GM21528 (cell line): ENCODE results near the gene PATE1.

ENCODE experiments used
- ATAC-seq: cut with Tn5 transposase; IDR thresholded peaks from one replicate; pipeline ENCODE4 v1.9.1; 2021; ENCODE audit warnings: mild to moderate bottlenecking, moderate library complexity; ENCODE audit not compliant: unreplicated experiment, low FRiP score

Gene PATE1

GRCh38 chr11:125787827-125788226 is 41.7 kb downstream of the PATE1 start, which contains the start of gene PATE3:
Gene PATE3, plus strand, starts transcription at chr11:125788127. Its CDS starts 25 bp downstream, at chr11:125788152.
- ATAC-seq = no peak

DNA sequence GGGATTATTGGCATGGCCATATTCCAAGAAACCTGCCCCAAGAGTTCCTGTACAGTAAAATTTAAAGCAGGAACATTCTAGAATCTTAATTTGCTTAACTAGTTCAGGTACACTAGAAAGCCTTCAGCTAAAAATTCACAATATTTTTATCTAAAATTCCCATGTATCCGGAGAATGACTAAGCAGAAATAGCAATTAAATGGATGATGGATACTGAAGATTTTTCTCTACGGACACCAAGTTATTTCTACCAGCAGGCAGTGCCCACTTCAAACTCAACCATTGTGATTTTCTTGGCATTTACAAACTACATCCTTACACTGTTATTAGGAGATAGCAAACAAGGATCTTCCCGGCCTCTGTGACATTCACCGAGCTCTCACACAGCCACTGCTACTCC is 44.7 kb downstream of the PATE1 start:
- ATAC-seq = no peak

GRCh38 chr11:125797641-125798040 is 51.6 kb downstream of the PATE1 start:
- no peak for ATAC-seq
